ENCODE measurements around the gene KPNA3.
"Not testable (repeated sequence)": the region's sequence is repeated elsewhere in the genome, so short reads cannot be mapped to it uniquely, and the experiment has no call there.

Gene KPNA3

GRCh38 chr13:49754146-49754545, 38.3 kb downstream of the KPNA3 start:
- no peak for DNase-seq (ENCODE audit: low read depth, low spot score)

GRCh38 chr13:49749848-49750247, 42.6 kb downstream of the KPNA3 start:
- no peak for DNase-seq (ENCODE audit: low read depth, low spot score)

DNA sequence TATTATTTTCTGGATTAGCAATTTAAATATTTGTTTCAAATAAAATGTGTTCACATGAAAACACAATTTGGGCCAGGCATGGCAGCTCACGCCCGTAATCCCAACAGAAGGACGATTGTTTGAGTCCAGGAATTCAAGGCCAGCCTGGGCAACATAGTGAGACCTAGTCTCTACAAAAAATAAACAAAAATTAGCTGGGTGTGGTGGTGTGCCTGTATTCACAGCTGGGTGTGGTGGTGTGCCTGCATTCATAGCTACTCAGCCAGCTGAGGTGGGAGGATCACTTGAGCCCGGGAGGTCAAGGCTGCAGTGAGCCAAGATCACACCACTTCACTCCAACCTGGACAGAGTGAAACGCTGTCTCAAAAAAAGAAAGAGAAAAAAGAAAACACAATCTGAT, 46.4 kb downstream of the KPNA3 start:
- no peak for DNase-seq (ENCODE audit: low read depth, low spot score)

DNA sequence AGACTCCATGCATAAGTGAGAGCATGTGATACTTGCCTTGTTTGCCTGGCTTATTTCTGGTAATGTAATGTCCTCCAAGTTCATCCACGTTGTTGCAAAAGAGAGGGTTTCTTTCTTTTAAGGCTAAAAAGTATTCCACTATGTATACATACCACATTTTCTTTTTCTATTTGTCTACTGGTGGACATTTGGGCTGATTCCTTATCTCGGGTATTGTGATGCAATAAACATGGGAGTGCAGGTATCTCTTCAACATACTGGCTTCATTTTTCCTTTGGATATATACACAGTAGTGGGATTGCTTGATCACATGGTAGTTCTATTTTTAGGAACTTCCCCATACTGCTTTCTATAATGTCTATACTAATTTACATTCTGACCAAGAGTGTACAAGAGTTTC, 51.6 kb downstream of the KPNA3 start:
- DNase-seq (ENCODE audit: low read depth, low spot score), result no peak

GRCh38 chr13:49739498-49740187, 52.8 kb downstream of the KPNA3 start:
- DNase-seq (ENCODE audit: low read depth, low spot score), result no peak

DNA sequence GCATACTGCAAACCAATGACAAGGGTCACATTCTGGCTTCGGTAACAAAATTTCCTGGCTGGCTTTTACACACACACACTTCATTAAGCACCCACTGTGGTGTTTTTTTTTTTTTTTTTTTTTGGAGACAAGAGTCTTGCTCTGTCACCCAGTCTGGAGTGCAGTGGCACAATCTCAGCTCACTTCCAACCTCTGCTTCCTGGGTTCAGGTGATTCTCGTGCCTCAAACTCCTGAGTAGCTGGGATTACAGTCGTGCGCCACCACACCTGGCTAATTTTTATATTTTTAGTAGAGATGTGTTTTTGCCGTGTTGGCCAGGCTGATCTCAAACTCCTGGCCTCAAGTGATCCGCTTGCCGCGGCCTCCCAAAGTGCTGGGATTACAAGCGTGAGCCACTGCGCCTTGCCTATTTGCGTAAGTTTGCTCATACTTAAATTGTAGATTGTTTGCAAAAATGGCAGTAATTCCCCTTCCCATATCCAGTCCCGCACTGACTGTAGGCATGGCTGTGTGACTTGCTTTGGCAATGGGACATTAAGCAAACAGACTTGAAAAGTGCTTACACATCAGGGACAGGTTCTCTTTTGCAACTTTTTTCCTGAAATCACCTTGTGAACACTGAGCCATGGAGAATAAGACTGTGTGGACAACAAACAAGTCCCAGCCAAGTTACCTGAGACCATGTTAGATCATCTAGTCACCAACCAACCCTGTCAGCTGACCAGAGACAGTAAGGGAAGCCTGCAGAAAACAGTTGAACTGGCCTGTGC, 59.1 kb downstream of the KPNA3 start:
- DNase-seq (ENCODE audit: low read depth, low spot score), result no peak

DNA sequence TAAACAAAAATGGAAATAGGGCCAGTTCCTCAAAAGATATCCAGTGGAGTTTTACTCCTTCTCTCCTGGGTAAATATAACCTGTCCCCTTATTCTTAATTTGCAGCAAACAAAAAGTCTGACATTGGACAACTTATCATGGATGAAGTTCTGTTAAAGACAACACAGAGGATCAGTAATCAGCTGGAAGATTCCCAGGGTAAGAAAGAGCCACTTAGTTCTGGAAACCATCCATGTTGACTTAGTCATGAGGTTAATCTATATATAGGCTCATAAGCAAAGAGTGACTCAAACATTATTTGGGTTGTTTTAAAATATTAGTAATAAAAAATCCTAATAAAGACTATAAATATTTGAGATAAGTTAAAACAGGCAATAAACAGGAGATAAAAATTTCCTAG, 60.7 kb downstream of the KPNA3 start:
- DNase-seq (ENCODE audit: low read depth, low spot score), result peak; percentile 9

- DNase-seq (ENCODE audit: low read depth, low spot score), result no peak
These were observed 75.9 kb downstream of the KPNA3 start for GRCh38 chr13:49716615-49717014.

- DNase-seq (ENCODE audit: low read depth, low spot score), result no peak
These were observed 77.7 kb downstream of the KPNA3 start for GRCh38 chr13:49714757-49715156.

GRCh38 chr13:49711218-49711863, 81.1 kb downstream of the KPNA3 start:
- no peak for DNase-seq (ENCODE audit: low read depth, low spot score)

DNA sequence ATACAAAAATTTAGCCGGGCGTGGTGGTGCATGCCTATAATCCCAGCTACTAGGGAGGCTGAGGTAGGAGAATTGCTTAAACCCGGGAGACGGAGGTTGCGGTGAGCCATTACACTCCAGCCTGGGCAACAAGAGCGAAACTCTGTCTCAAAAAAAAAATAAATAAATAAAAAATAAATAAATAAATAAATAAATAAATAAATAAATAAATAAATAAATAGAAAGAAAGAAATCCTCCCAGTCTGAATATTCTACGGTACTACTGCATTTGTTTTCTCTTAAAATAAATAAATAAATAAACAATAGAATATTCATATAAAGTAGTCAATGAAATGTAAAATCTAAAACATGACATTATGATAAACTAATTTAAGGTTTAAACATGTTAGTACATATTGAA, 88.2 kb downstream of the KPNA3 start:
- not testable (repeated sequence) for DNase-seq (ENCODE audit: low read depth, low spot score)

DNA sequence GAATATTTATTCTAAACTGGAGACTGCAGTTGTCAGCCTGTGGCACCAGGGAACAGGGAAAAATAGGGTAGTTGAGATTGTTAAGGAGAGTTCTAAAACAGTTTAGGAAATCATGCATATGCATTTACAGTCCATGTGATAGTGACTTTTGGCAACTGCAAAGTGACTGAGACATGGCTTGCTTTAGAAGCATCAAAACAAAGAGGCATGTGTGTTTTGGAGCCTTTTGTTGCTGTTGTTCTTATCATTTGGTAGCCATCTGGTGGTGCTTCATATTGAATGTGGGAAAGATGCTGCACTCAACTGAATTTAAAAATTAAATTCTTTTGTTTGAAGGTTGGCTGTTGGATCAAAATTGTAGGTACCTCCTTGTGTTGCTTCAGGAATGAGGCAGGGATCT, 91.0 kb downstream of the KPNA3 start:
- DNase-seq (ENCODE audit: low read depth, low spot score), result no peak

GRCh38 chr13:49697468-49697867, 95.0 kb downstream of the KPNA3 start:
- no peak for DNase-seq (ENCODE audit: low read depth, low spot score)

DNA sequence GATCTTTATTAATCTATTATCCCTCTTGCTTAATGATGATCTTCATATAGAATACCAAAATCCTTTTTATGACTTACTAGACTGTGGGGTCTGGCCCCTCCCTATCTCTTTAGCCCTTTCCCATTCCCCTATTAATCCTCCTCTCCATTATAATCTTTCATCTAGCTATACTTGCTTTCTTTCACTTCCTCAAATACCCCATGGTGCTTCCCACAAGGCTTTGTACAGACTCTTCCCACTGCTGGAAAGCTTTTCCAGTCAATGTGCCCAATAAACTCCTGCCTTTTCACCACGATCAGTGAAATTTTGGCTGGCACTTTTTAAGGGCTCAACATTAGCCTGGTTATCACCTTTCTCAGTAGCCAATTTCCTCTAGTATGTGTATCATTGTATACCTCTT, 98.0 kb downstream of the KPNA3 start:
- no peak for DNase-seq (ENCODE audit: low read depth, low spot score)

GRCh38 chr13:49693877-49694276, 98.6 kb downstream of the KPNA3 start:
- DNase-seq (ENCODE audit: low read depth, low spot score), result no peak

DNA sequence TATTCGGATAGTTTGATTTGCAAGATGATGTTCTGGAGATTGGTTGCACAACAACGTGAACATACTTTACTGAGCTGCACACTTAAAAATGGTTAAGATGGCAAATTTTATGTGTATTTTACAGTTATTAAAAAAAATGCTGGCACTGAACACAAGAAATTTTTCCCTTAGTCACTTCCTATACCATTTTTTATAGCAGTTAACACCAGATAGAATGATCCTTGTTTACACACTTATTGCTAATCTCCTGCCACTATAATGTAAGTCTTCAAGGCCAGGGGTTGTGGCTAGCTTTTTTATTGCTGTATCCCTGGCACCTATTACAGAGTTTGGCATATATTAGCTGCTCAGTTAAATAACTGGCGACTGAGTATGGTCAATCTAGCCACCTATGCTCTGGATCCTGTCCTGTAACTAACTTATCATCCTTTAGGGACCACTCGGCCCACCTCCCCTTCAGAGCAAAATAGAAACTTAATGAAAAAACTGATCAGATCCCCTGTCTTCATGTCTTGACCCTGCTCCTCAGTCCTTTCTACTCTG, 99.2 kb downstream of the KPNA3 start:
- no peak for DNase-seq (ENCODE audit: low read depth, low spot score)

DNA sequence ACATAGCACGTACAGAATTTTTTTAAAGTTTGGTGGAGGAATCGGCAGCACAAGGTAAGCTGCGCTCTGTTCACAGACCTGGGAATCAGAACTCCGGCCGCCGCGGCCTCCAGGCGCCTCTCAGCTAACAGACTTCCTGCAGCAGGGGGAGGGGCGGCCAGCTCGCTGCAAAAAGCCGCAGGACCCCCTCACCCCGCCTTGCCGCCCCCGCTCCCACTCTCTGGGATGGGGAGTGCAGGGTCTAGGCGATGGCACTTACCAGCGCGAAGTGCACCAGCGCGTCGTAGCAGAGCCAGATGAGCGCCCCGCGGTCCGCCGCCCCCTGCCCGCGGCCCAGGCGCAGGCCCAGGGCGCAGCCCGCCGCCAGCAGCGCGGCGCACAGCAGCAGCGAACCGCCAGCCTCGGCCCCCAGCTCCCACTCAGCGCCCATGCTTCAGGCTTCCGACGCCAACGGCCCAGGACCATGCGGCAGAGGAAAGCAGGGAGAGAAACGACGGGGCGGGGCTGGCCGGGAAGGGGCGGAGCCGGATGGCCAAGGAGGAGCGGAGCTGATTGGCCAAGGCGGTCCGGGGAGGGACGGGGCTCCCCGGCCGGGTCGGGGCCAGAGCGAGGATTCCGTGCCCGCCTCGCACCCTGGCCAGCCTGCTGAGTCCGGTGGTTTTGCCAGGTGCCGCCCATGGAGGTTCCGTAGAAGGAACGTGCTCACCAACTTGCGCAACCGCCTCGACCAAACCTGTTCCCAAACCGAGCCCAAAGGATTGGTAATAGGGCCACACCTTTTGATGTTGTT, 101.3 kb downstream of the KPNA3 start, which contains the start of gene EBPL:
EBPL (minus strand) TSS at position 492 of the 790 bp plus-strand sequence; CDS start at position 430, 62 bp downstream.
- DNase-seq (ENCODE audit: low read depth, low spot score), result peak; percentile 65

- DNase-seq (ENCODE audit: low read depth, low spot score), result no peak
These were observed 102.1 kb downstream of the KPNA3 start for GRCh38 chr13:49690133-49690994.

DNA sequence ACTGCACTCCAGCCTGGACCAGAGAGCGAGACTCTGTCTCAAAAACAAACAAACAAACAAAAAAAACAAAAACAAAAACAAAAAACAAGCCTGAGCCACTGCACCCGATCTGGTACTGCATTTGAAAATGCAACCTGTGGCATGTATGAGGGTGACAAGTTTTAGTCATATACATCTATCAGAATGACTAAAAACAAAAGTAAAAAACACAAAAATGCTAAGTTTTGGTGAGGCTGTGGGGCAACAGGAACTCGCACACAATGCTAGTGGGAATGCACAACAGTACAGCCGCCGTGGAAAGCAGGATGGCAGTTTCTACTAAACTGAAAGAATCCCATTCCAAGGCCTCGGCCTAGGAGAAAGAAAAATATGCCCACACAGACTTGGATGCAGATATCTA, 109.0 kb downstream of the KPNA3 start:
- no peak for DNase-seq (ENCODE audit: low read depth, low spot score)

GRCh38 chr13:49681842-49682435, 110.5 kb downstream of the KPNA3 start:
- no peak for DNase-seq (ENCODE audit: low read depth, low spot score)

Measured in smooth muscle cell of the brain vasculature (primary cell).